Activated naive CD8-positive, alpha-beta T cell treated with anti-CD3 and anti-CD28 coated beads, Interleukin-2, amount 50 U/mL, for 24 hours (primary cell): ENCODE data around the gene RFC1.
"Not testable (repeated sequence)": the region's sequence is repeated elsewhere in the genome, so short reads cannot be mapped to it uniquely, and the experiment has no call there.

Experiments
- ATAC-seq: fragments of 150-1000 bp; cut with Tn5 transposase; one replicate; pipeline ENCODE4 v1.10.0; 2021
- DNase-seq: peaks from one replicate; pipeline ENCODE4 v3.0.0; 2021
- H3K27ac Mint-ChIP-seq: one replicate; pipeline ENCODE4 v1.8.0; 2021; ENCODE audit warnings: mild to moderate bottlenecking, mixed read lengths
- H3K27me3 Mint-ChIP-seq: one replicate; pipeline ENCODE4 v1.8.0; 2021; ENCODE audit warnings: mixed read lengths
- H3K36me3 Mint-ChIP-seq: one replicate; pipeline ENCODE4 v1.8.0; 2021; ENCODE audit warnings: low read depth, mixed read lengths
- H3K4me1 Mint-ChIP-seq: one replicate; pipeline ENCODE4 v1.8.0; 2021; ENCODE audit warnings: mixed read lengths
- H3K4me3 Mint-ChIP-seq: one replicate; pipeline ENCODE4 v1.8.0; 2021; ENCODE audit warnings: mild to moderate bottlenecking, moderate library complexity, mixed read lengths
- H3K9me3 Mint-ChIP-seq: one replicate; pipeline ENCODE4 v1.8.0; 2021; ENCODE audit warnings: mixed read lengths

Gene RFC1, protein sequence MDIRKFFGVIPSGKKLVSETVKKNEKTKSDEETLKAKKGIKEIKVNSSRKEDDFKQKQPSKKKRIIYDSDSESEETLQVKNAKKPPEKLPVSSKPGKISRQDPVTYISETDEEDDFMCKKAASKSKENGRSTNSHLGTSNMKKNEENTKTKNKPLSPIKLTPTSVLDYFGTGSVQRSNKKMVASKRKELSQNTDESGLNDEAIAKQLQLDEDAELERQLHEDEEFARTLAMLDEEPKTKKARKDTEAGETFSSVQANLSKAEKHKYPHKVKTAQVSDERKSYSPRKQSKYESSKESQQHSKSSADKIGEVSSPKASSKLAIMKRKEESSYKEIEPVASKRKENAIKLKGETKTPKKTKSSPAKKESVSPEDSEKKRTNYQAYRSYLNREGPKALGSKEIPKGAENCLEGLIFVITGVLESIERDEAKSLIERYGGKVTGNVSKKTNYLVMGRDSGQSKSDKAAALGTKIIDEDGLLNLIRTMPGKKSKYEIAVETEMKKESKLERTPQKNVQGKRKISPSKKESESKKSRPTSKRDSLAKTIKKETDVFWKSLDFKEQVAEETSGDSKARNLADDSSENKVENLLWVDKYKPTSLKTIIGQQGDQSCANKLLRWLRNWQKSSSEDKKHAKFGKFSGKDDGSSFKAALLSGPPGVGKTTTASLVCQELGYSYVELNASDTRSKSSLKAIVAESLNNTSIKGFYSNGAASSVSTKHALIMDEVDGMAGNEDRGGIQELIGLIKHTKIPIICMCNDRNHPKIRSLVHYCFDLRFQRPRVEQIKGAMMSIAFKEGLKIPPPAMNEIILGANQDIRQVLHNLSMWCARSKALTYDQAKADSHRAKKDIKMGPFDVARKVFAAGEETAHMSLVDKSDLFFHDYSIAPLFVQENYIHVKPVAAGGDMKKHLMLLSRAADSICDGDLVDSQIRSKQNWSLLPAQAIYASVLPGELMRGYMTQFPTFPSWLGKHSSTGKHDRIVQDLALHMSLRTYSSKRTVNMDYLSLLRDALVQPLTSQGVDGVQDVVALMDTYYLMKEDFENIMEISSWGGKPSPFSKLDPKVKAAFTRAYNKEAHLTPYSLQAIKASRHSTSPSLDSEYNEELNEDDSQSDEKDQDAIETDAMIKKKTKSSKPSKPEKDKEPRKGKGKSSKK

DNA sequence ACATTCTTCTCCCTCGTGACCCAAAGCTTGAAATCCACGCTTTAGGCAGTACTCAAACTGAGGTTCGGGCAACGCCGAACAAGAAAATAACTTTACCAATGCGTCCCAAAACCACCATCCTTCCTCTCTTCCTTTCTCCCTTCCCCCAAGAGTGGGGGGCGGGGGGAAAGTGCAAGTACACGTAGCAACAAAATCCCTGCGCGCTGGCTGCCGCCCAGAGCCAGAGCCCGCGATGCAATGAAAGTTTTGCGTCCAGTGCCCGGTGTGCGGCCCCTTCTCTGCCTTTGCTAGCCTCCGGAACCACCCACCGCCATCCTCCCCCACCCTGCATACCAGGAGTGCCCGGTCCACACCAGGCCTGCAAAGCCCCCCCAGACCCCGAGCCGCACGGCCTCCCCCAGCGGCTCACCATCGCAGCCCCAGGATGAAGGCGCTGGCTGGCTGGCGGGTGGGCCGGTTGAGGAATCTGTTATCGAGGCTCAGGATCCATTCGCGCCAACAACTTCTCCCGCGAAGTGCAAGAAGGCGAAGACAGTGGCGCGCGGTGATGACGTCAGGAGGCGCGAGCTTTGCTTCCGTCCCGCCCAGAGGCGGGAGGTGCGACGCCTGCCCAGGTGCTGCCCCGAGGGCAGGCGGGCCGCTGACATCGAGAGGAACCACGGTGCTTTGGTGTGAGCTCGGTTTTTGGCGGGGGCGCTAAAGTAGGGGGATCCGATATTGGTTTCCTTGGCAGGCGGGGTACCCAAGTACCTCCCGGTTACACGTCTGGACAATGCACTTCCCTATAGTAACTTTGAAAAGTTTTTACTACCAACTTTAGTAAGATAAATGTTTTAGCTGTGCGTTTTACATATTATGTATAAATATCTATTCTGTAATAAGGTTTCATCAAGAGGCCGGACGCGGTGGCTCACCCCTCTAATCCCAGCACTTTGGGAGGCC lies at the start of gene RFC1:
RFC1 (minus strand) TSS at position 533 of the 942 bp plus-strand sequence; CDS start at position 412, 121 bp downstream.
- Mint-ChIP-seq H3K9me3 (peaks cover 8% of the 10 kb centered on the region), H3K4me1 (peaks cover 47% of the 10 kb centered on the region), H3K4me3 (peak within 1 kb of the TSS; percentile 96), H3K27me3 (no peaks in the 10 kb centered on the region), H3K36me3 (peaks cover 31% of the 10 kb centered on the region), H3K27ac (peak within 1 kb of the TSS; percentile 93)
- DNase-seq: peak; percentile 96
- ATAC-seq: peak; percentile 86

DNA sequence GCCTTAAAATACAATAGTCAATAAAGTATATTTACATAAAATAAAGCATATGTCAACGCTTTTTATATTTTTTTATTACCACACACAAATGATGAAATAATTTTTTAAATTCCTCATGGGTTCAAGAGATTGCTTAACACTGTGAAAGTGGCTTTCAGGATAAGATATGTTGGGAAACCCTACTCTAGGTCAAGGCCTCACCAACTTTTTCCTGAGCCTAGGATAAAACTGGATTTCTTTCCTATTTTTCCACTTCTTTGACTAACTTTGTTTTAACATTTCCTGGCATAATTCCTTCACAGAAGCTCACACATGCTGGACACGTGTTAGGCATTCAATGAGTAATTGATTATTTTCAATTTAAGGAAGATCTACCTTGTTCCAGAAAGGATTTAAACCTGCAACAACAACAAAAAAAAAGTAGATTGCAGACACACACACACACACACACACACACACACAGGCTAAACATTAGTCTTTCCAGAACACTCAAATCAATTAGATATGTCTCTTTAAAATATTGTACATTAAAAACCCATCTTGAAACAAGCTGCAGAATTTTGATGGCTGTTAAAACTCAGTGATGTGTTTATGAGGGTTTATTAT lies 49.6 kb upstream of the RFC1 start:
- no peak overlapping the region for H3K4me3 Mint-ChIP-seq
- ATAC-seq (no peak), DNase-seq (no peak)
- no peaks in the 10 kb centered on the region for H3K9me3 Mint-ChIP-seq
- no peaks in the 10 kb centered on the region for H3K27me3 Mint-ChIP-seq
- no peaks in the 10 kb centered on the region for H3K4me1 Mint-ChIP-seq
- no peak overlapping the region for H3K27ac Mint-ChIP-seq
- no peaks in the 10 kb centered on the region for H3K36me3 Mint-ChIP-seq

DNA sequence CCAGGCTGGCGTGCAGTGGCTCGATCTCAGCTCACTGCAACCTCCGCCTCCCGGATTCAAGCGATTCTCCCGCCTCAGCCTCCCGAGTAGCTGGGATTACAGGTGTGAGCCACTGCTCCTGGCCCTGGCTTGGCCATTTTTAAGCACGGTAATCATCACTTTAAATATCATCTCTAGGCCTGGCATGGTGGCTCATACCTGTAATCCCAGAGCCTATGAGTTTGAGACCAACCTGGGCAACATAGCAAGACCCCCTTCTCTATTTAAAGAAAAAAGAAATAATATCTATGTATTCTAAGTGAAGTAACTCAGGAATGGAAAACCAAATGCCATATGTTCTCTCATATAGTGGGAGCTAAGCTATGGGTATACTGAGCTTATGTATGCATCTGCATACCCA lies 45.4 kb upstream of the RFC1 start:
- H3K27ac Mint-ChIP-seq, H3K4me1 Mint-ChIP-seq, H3K36me3 Mint-ChIP-seq, ATAC-seq, H3K4me3 Mint-ChIP-seq, H3K27me3 Mint-ChIP-seq, DNase-seq, H3K9me3 Mint-ChIP-seq: not testable (repeated sequence)

DNA sequence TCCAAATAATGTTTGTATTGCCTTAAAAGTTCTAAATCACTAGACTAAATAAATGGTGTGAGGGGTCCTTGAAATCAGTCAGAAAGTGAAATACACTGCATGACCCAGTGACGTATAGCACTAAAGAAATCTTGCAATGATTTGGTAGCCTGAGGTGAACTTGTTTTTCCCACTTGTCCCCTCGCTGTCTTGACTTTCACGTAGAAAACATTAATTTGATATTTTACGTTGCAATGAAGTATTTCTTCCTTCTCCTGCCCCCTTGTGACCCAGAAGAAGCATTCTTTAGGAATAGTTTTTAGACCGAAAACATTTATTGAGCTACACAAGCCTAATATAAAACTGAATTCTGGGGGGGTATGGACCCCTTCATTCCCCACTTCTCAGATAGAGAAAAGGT lies 44.3 kb upstream of the RFC1 start:
- Mint-ChIP-seq H3K4me1 (no peaks in the 10 kb centered on the region), H3K4me3 (no peak overlapping the region), H3K27me3 (peaks cover 3% of the 10 kb centered on the region), H3K27ac (no peak overlapping the region), H3K9me3 (no peaks in the 10 kb centered on the region), H3K36me3 (no peaks in the 10 kb centered on the region)
- ATAC-seq: no peak
- DNase-seq: no peak

DNA sequence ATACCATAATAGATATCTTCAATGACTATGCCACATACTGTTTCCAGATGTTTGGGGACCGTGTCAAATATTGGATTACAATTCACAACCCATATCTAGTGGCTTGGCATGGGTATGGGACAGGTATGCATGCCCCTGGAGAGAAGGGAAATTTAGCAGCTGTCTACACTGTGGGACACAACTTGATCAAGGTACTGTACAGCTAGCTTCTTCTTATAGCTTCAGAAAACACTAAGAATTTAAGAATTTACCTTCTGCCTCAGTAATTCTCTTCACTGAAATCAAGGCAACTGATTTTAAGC lies 41.4 kb upstream of the RFC1 start:
- Mint-ChIP-seq H3K27ac (no peak overlapping the region), H3K9me3 (no peaks in the 10 kb centered on the region), H3K36me3 (no peaks in the 10 kb centered on the region), H3K4me3 (no peak overlapping the region), H3K4me1 (no peaks in the 10 kb centered on the region), H3K27me3 (peaks cover 3% of the 10 kb centered on the region)
- ATAC-seq (no peak), DNase-seq (no peak)

DNA sequence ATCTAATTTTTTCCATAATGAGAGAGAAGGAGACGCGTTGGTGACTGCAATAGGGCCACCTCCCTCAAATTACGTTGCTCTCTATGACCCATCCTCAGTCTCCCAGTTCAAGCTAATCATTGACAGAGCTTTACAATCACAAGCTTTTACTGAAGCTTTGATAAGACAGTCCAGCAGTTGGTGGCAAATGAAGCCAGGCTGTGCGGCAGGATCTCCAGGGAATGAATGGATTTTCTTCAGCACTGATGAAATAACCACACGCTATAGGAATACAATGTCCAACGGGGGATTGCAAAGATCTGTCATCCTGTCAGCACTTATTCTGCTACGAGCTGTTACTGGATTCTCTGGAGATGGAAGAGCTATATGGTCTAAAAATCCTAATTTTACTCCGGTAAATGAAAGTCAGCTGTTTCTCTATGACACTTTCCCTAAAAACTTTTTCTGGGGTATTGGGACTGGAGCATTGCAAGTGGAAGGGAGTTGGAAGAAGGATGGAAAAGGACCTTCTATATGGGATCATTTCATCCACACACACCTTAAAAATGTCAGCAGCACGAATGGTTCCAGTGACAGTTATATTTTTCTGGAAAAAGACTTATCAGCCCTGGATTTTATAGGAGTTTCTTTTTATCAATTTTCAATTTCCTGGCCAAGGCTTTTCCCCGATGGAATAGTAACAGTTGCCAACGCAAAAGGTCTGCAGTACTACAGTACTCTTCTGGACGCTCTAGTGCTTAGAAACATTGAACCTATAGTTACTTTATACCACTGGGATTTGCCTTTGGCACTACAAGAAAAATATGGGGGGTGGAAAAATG lies 40.8 kb upstream of the RFC1 start, which contains the start of gene KLB:
KLB (plus strand) TSS at position 168 of the 821 bp plus-strand sequence; CDS start at position 188, 20 bp downstream.
- DNase-seq (no peak), ATAC-seq (no peak)
- no peaks in the 10 kb centered on the region for H3K4me1 Mint-ChIP-seq
- H3K9me3 Mint-ChIP-seq: no peaks in the 10 kb centered on the region
- H3K4me3 Mint-ChIP-seq: no peak within 1 kb of the TSS
- H3K27me3 Mint-ChIP-seq: peaks cover 3% of the 10 kb centered on the region
- no peak within 1 kb of the TSS for H3K27ac Mint-ChIP-seq
- no peaks in the 10 kb centered on the region for H3K36me3 Mint-ChIP-seq

DNA sequence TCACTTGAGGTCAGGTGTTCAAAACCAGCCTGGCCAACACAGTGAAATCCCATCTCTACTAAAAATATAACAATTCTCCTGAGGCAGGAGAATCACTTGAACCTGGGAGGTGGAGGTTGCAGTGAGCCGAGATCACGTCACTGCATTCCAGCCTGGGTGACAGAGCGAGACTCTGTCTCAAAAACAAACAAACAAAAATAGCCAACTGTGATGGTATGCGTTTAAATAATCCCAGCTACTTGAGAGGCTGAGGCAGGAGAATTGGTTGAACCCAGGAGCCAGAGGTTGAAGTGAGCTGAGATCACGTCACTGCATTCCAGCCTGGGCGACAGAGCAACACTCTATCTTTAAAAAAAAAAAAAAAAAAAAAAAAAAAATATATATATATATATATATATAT lies 35.5 kb upstream of the RFC1 start:
- H3K4me3 Mint-ChIP-seq, H3K9me3 Mint-ChIP-seq, ATAC-seq, DNase-seq, H3K27ac Mint-ChIP-seq, H3K4me1 Mint-ChIP-seq, H3K27me3 Mint-ChIP-seq, H3K36me3 Mint-ChIP-seq: not testable (repeated sequence)

DNA sequence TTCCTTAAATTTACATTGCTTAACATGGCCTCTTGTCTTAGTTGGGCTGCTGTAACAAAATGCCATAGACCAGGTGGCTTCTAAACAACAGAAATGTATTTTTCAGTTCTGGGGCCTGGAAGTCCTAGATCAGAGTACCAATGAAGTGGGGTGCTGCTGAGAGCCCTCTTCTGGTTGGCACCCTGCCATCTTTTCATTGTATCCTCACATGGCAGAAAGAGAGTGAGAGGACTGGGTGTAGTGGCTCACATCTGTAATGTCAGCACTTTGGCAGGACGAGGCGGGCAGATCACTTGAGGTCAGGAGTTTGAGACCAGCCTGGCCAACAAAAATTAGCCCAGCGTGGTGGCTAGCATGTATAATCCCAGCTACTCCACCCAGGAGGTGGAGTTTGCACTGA lies 28.5 kb upstream of the RFC1 start:
- ATAC-seq (no peak), DNase-seq (no peak)
- no peak overlapping the region for H3K27ac Mint-ChIP-seq
- no peak overlapping the region for H3K4me3 Mint-ChIP-seq
- H3K9me3 Mint-ChIP-seq: no peaks in the 10 kb centered on the region
- H3K27me3 Mint-ChIP-seq: no peaks in the 10 kb centered on the region
- H3K4me1 Mint-ChIP-seq: no peaks in the 10 kb centered on the region
- H3K36me3 Mint-ChIP-seq: no peaks in the 10 kb centered on the region

DNA sequence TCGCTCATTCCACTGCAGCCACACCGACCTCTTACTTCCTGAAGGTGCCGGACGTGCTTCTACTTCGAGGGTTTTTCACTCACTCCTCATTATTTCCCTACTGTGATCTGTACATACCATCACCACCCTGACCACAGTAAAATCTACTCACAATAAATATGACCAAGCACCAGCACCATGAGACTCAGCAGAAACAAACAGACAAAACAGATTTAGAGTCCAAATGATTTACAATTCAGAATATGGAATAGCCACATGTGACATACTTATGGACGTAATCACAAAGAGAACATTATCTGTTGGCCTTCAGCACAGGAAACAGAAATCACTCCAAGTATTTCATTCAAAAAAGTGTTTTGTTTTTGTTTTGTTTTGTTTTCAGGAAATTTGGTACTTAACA lies 24.4 kb upstream of the RFC1 start:
- Mint-ChIP-seq H3K4me3 (no peak overlapping the region), H3K9me3 (no peaks in the 10 kb centered on the region), H3K27me3 (no peaks in the 10 kb centered on the region), H3K36me3 (no peaks in the 10 kb centered on the region), H3K27ac (no peak overlapping the region), H3K4me1 (no peaks in the 10 kb centered on the region)
- DNase-seq (no peak), ATAC-seq (no peak)

DNA sequence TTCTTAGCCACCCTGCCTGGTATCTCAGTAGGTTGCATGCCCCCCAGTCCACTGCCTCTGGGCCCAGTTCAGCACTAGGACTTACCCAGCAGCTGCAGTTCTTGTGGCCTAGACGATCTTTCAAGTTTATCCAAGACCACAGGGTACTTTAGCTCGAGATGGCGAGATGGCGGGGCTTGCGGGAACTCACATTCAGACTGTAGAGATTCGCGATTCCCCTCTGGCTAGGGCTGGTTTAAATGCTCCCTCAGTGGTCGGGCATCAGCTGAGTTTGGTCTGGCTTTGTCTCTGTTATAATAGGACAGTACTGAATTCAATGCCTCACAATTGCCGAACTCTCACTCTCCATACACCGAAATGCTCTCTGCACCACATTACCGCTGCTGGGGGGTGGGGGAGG lies 18.4 kb upstream of the RFC1 start:
- DNase-seq (no peak), ATAC-seq (no peak)
- no peaks in the 10 kb centered on the region for H3K4me1 Mint-ChIP-seq
- H3K9me3 Mint-ChIP-seq: peaks cover 12% of the 10 kb centered on the region
- H3K27ac Mint-ChIP-seq: no peak overlapping the region
- no peaks in the 10 kb centered on the region for H3K36me3 Mint-ChIP-seq
- H3K27me3 Mint-ChIP-seq: peaks cover 18% of the 10 kb centered on the region
- no peak overlapping the region for H3K4me3 Mint-ChIP-seq

DNA sequence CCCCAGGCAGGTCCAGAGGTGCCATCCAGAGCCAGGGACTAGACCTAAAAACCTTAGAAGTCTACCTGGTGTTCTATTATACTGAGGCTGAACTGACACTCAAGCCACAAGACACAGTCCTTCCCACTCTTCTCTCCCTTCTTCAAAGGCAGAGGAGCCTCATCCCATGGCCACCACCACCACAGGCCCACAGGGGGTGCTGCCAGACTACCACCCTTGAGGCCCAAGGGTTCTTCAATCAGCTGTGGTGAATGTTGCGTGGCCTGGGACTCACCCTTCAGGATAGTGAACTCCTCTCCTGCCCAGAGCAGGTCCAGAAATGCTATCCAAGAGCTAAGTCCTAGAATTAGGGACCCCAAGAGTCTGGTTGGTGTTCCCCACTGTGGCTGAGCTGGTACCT lies 17.5 kb upstream of the RFC1 start:
- Mint-ChIP-seq H3K4me1 (no peaks in the 10 kb centered on the region), H3K4me3 (no peak overlapping the region), H3K9me3 (peaks cover 14% of the 10 kb centered on the region), H3K27me3 (peaks cover 22% of the 10 kb centered on the region), H3K27ac (no peak overlapping the region), H3K36me3 (no peaks in the 10 kb centered on the region)
- ATAC-seq (no peak), DNase-seq (no peak)

DNA sequence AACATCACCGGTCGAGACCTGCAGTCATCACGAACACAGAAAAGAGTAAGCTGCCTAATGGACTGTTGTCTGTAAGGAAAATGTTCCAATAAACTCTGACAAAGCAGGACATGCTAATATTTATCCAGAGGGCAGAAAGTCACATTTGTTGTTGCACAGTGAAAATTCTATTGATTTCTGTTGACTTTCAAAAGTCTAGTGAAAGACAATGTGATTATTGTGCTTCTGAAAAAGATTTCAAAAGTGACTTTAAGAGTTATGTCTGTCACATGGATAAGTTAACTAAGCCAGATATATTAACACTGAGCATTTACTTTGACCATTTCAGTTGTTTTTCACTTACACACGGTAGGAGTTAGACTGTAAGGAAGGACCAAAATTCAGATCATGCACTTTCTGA lies 9.3 kb upstream of the RFC1 start:
- Mint-ChIP-seq H3K27ac (no peak overlapping the region), H3K27me3 (peaks cover 17% of the 10 kb centered on the region), H3K4me3 (no peak overlapping the region), H3K36me3 (peaks cover 3% of the 10 kb centered on the region), H3K9me3 (peaks cover 18% of the 10 kb centered on the region), H3K4me1 (no peaks in the 10 kb centered on the region)
- DNase-seq: no peak
- no peak for ATAC-seq

DNA sequence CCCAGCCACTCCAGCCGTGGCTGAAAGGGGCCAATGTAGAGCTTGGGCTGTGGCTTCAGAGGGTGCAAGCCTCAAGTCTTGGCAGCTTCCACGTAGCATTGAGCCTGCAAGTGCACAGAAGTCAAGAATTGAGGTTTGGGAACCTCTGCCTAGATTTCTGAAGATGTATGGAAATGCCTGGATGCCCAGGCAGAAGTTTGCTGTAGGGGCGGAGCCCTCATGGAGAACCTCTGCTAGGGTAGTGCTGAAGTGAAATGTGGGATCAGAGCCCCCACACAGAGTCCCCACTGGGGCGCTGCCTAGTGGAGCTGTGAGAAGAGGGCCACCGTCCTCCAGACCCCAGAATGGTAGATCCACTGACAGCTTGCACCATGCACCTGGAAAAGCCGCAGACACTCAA lies 5.0 kb upstream of the RFC1 start:
- ATAC-seq, H3K4me3 Mint-ChIP-seq, H3K27ac Mint-ChIP-seq, H3K4me1 Mint-ChIP-seq, H3K36me3 Mint-ChIP-seq, DNase-seq, H3K27me3 Mint-ChIP-seq: not testable (repeated sequence)
- peaks cover 12% of the 10 kb centered on the region for H3K9me3 Mint-ChIP-seq
